HPDE6-E6E7 (cell line): Measurements from ENCODE around the gene OSTN.
"Not testable (repeated sequence)": the region's sequence is repeated elsewhere in the genome, so short reads cannot be mapped to it uniquely, and the experiment has no call there.

Source experiments
- DNase-seq: peaks from one replicate; pipeline ENCODE4 v3.0.0; 2011; ENCODE audit warnings: missing footprints; ENCODE audit errors: extremely low spot score

The OSTN gene

DNA sequence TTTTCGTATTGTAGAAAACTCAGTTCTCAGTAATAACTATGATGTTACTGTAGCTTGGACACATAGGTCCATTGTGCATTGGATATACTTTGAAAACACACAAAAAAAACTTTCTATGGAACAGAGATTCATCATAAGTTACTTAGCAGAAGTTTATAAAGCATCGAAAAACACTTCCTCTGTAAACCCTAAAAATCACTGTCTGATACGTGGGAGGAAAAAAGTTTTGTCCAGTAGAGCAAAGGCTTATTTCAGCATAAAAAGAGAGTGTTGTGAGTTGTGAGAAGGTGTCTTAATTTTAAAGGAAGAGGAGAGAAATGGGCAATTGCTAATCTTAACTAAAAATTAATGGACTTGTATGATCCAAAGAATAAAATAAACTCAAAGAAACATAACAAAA, 64.8 kb downstream of the OSTN start:
- no peak for DNase-seq

DNA sequence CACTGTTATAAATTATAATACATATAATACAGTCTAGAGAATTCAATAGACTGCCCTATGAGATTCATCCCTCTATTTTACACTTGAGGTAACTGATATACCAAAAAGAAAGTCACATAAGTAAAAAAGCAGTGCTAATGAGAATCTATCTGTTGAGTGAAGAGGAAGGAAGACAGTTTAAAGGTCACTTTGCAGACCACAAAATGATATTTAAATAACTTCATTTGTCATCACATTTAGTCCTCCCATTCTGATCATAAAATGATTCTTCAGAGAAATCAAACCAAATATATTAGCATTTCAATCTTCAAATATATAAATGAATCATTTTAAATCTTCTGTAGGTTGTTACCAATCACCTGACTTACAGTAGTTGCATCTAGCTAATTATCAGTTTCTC, 69.7 kb downstream of the OSTN start:
- DNase-seq = no peak

DNA sequence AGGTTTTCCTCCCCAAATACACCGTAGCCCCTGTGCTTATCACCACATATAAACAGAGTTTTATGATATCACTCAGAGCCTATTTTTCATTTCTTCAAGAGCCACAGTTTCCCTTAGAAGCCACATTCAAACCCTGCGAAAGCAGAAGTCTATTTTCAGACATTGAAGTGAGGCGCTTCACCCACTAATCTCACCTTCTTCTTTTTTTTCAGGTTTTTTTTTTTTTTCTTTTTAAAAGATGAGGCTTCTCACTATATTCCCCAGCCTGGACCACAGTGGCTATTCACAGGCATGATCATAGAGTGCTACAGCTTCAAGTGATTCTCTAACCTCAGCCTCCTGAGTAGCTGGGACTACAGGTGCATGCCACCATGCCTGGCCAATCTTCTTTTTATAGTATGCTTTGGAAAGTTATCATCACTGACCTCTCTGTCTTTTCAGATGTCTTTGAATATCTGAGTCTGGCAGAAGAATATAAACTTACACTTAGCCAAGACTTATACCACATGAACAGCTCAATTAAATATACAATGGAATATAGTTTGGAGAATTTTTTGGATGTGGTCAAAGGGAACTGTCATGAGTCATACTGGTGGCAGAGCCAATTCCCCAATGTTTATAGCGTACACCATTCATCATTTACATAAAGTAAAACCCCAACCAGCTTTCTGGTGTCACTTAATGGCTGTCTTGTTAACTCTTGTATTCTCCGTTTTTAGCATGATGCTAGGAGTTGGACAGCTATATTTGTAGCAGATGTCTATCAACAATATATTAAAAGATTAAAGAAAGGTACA, 70.4 kb downstream of the OSTN start:
- DNase-seq = no peak

DNA sequence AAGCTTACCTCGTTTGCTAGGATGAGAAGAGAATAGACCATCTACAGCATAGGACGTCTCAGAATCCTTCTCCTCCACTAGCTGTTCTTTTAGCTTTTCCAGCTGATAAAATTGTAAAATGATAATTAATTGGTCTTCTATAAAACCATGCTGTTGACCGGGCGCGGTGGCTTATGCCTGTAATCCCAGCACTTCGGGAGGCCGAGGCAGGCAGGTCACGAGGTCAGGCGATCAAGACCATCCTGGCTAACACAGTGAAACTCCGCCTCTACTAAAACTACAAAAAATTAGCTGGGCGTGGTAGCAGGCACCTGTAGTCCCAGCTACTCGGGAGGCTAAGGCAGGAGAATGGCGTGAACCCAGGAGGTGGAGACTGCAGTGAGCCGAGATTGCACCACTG, 76.2 kb downstream of the OSTN start:
- DNase-seq = not testable (repeated sequence)

DNA sequence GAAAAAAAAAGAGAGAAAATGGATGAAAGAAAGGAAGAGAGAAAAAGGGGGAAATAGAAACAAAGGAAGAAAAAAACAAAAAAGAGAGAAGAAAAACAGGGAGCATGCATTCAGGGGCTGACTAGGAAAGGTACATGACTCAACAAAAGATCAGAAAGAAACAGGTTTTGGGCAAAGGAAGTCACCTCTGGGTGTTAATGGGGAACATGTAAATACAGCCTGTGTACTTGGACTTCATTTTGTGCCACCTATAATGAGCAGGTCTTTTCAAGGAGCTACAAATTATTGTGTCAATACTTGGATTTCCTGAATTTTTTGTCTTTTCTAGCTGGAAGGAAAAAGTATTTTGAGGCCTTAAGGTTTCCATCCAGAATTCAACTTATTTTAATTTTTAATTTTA, 76.7 kb downstream of the OSTN start:
- DNase-seq = no peak

DNA sequence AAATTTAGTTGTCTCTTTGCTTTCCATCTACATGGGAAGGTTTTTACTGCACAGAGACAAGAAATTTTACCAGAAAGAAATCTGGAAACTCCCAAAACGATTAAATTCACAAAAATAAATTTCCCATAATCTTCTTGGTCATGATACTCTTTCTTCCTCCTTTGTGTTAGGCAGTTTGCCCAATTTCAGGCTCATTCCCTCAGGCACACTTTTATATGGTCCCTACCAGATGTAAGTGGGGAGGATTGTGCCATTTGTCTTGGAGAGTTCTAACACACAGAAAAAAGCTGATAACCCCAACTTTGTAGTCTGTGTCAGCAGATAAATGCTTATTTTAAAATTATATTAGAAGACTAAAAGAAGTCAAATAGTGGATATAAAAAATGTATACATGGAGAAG, 81.1 kb downstream of the OSTN start:
- DNase-seq = no peak

DNA sequence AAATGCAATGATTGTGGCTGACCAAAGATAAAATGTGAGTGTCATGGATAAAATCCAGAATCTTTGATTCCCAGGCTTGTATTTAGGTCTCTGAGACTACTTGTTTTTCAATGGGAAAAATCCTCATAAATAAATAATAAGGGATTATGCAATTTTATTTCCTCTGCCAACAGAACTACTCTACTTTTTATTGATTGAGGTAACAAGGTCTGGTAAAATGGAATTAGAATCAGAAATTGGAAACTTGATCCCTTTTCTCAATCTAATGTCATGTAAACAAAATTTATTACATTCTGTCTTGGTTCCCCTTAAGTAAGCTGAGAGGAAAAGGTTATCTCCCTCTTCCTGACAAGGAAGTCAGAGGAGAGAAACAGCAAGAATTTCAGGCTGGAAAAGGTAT, 81.8 kb downstream of the OSTN start:
- DNase-seq = no peak

DNA sequence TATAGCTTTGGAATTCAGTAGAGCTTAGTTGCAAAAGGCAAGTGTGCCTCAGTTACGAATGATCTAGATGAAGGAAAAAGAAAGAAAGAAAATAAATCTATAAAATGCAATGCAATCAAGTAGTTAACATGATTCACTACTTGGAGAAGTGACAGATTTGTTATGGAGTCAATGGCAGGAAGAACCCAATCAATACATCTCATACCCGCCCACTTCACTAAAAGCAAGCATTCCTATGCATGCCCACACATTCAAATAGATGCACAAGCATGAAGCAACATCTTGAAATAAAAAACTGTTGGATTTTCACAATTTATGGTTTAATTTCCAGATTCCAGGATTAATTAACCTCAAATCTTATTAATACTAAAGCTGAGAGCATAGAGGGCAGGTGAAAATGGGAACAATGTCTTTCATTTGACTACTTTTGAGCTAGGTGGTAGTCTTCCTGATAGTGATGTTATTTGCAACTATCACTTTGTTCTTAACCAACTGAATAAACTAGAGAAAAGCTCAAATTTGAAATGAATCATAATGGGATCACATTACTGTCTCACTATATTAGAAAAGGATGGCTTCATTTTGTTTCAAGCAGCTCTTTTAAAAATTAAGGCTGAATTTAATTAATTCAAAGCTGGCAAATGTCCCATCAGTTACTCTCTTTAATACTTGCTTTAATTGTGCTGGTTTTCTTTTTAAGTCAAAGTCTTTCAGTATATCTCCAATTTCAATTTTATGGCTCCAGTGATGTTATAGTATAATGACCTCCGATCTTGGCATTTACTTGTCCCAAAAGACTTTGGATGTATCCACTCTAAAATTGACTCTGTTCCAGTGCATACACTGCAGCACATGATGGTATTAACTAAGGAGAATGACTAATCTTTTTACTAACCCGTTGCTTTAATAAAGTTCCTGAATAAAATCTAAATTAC, 83.5 kb downstream of the OSTN start:
- DNase-seq = no peak

DNA sequence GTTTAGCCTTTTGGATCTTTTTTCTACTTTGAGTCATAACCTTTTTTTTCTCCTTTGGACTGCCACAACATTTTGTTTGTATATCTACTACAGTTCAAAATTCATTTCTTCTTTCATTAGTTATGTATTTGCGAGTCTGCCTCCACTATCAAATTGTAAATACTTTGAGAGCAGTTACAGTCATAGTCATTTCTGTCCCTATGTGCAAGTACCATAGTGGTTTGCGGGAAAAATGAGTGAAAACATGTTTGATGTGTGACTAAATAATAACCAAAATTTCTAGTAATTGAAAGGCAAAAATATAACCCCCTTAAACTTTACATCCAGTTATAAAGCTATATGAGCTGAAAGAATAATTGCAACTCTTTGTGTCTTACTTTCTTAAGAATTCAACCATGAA, 84.4 kb downstream of the OSTN start:
- no peak for DNase-seq

DNA sequence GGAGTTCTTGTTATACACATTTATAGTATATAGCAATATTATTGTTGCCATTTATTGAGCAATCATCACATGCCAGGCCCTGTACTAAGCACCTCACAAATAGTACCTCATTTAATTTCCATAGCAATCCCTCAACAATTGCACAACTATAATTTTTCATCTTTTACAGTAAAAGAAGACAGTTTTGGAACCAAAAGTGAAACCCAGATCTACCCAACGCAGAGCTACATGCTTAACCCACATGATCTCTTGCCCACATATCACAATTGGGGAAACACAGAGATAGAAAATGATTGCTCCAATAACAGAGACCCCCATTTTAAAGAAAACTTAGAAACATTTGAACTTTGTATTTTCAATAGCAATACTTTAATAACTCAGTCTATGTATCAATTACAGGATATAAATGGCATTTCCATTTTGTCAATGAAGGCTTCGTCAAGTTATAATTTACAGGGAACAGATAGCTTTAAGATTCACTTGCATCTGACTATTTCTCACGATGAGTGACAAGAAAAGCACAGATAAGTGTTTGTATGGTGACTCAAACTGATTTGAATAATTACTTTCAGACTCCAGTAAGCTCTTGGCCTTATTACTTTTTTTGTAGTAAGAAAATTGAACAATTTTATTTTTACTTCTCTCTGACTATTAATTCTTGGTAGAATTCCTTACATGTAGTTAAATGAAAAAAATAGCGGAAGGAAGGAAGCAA, 91.4 kb downstream of the OSTN start:
- no peak for DNase-seq

DNA sequence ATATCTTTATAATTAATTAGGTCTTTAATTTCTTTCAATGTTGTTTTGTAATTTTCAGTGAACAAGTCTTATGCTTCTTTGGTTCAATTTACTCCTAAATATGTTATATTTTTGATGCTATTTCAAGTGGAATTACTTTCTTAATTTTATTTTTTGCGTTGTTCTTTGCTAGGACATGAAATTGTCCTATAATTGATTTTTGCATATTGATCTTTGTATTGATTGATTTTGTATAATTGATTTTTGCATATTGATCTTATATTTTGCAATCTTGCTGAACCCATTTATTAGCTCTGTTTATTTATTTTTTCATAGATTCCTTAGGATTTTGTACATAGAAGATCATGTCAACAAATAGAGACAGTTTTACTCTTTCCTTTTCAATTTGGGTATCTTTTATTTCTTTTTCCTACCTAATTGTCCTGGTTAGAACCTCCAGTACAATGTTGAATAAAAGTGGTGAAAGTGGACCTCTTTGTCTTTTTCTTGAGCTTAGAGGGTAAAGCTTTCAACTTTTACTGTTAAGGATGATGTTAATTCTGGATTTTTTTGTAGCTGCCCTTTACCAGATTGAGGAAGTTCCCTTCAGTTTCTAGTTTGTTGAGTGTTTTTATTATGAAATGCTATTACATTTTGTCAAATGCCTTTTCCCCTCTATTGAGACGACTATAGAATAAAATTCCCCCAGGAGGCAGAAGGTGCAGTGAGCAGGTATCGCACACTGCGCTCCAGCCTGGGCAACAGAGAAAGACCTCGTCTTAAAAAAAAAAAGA, 93.4 kb downstream of the OSTN start:
- no peak for DNase-seq

DNA sequence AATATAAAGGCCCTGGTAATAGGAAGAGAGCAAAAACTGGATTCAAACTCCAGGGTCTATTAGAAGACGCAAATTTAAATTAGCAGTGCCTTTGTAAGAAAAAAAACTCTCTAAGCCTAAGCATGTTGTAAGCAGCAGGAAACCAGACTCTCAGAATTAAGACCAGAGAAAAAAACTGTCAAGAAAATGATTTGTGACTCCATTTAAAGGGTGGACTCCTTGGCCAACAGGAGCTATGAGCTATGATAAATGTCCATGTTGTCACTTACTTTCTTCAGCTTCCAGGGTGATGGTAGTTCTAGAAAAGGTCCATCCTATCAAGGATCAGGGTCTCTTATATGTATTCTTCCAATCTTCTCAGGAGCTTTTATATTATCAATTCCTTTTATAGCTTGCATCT, 95.2 kb downstream of the OSTN start:
- DNase-seq = no peak

DNA sequence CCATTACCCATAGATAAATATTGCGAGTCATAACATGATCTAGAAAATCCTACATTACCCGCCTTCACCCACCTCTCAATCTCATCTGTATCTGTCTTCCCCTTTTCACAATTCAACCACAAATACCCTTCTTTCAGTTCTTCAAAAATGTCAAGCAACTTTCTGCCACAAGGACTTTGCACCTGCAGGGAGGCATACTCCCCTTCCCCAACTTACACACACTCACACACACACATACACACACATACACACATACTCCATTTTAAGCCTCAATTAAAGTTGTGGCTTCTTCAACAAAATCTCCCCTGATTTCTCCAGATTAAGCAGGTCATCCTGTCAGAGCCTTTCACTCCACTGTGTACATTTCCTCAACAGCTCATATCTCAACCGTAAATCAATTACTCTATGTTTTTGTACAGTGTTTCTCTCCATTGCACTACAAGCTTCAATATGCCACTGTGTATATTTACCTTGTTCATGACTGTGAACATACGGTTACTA, 97.0 kb downstream of the OSTN start:
- DNase-seq = no peak

DNA sequence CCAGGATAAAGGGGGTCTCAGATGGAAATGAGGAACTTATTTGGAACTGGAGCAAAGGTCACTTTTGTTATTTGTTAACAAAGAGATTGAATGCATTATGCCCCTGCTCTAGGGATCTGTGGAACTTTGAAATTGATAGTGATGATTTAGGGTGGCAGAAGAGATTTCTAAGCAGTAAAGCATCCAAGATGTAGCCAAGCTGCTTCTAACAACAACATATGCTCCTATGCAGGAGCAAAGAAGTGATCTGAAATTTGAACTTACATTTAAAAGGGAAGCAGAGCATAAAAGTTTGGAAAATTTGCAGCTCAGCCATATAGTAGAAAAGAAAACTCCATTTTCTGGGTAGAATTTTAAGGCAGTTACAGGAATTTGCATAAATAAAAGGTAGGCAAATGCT, 99.8 kb downstream of the OSTN start:
- DNase-seq = no peak

DNA sequence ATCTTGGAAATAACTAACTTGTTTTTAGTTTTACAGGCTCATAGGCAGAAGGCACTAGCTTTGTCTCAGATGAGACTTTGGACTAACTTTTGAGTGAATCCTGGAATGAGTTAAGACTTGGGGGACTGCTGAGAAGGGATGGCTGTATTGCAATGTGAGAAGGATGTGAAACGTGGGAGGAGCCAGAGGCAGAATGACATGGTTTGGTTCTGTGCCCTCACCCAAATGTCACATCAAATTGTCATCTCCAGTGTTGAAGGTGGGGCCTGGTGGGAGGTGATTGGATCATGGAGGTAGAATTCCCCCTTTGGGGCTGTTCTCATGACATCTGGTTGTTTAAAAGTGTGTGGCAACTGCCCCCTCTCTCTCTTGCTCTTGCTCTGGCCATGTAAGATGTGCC, 101.4 kb downstream of the OSTN start:
- DNase-seq = no peak

DNA sequence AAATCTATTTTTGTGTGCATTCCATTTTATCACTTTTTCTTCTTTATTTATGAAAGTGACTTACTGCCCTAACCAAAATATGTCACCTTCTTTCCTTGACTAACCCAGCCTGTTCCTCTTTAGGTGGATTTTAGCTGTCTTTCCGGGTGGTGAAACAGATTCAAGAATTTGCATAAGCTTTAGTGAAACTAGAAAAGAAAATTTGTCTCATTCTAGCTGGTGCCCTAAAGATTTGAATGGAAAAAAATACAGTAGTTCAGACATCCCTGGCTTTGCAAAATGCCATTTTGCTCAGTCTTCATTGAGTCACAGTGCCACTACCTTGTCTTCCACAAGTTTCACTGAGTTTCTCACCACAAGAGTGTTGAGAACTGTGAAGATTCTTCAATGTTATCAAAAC, 102.0 kb downstream of the OSTN start:
- DNase-seq = no peak

DNA sequence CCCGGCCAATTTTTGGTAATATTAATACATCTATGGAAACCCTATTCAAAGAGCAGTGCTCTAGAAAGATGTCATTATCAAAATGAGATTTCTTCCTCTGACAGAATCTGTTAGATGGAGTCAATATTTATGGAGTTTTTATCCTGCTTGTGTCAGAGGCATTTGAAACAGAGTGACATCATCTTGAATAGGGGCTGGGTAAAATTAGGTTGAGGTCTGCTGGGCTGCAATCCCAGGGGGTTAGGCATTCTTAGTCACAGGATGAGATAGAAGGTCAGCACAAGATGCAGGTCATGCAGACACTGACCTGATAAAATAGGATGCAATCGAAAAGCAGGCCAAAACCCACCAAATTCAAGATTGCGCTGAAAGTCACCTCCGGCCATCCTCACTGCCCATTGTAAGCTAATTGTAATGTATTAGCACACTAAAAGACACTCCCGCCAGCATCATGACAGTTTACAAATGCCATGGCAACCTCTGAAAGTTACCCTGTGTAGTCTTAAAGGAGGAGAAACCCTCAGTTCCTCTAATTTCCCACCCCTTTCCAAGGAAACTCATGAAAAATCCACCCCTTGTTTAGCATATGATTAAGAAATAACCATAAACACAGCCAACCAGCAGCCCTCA, 102.9 kb downstream of the OSTN start:
- DNase-seq = no peak

DNA sequence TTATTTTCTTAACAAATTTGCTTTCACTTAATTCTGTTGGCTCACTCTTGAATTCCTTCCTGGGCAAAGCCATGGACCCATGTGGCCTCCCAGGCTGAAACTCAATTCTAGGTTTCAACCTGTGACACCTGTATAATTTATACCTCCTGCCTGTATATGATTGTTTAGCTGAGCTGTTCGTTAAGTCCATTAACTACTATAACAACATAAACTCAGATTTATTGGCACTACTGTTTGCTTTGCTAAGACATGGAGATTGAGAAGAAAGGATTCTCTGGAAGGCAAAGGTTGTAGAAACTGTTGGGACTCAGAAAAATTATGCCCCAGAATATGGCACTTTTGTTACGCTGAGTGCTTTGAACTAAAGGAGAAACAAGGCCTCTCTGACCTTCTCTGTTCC, 103.4 kb downstream of the OSTN start:
- no peak for DNase-seq

DNA sequence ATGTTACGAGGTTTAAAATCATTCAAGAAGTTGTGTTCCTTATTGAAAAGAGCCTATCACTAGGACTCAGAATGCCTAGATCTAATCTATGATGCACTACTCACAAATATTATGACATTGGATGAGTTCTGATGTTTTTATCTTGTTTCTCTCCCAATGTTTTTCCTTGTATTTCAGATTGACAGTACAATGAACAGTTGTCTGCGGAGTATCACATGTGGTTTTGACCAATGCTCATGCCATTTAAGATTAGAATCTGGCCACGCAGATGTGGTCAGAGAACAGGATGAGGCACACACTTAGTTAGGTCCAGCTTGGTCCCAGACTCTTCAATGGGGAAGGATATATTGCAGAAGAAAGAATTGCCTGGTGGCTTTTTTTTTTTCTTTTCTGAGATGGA, 104.6 kb downstream of the OSTN start:
- no peak for DNase-seq

DNA sequence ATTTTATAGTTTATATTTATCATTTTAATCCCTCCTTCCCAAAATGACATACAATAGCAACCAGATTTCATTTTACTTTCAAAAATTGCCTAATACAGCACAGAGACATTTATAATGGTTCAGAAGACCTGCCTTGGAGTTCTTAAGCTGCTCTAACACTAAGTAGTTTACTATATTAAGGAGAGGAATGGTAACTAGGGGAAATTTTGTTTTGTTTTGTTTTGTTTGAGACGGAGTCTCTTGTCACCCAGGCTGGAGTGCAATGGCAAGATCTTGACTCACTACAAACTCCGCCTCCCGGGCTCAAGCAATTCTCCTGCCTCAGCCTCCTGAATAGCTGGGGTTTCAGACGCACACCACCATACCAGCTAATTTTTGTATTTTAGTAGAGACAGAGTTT, 107.4 kb downstream of the OSTN start:
- no peak for DNase-seq

DNA sequence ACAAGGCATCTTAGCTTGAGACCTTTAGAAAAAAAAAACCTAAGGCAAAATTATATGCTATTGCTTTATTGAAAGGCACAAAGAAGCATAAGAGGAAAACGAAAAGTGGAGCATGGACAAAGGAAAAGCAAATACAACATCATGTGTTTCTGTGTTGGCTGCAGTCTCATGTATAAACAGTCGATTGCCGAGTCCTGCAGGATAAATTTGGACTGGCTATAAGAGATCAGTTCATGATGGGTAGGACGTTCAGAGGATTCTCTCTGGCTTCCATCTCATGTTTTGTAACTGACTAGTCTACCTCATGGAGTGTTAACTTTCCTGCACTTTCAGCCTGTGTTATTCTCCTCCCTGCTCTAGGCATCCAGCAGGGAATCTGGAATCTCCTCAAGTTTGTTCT, 108.3 kb downstream of the OSTN start:
- DNase-seq = no peak
